HCT116 (cell line): ENCODE measurements around the gene PTPN4. TPM values are rescaled to one million over a fixed set of nuclear protein-coding genes. Genes with fewer than 3 reads are reported as not detected.

ENCODE experiments used
- ATAC-seq: fragments of 200-7000 bp; cut with Tn5 transposase; 2 replicates; pipeline ENCODE4 v1.9.1; 2020; ENCODE audit warnings: mild to moderate bottlenecking, moderate library complexity
- BruUV-seq: library from RNA; stranded (reverse); fragments of 400-500 nt; replicated peaks from 2 replicates; lab custom pipeline; 2021; lab: Mats Ljungman, UMichigan
- CTCF ChIA-PET: fragments of 300-600 bp; sonication (Branson Sonifier 250); formaldehyde crosslinking; loops from one replicate; lab custom pipeline; 2021; ENCODE audit warnings: antibody characterized with exemption; lab: Charles Lee
- POLR2A ChIA-PET: fragments of 300-600, 350-600 bp; sonication (Branson Sonifier 250); formaldehyde crosslinking; loops from one replicate; lab custom pipeline; 2021; ENCODE audit warnings: antibody characterized with exemption; lab: Charles Lee
- RAD21 ChIA-PET, 2 experiments: fragments of 300-600 bp; sonication (Branson Sonifier 250); formaldehyde crosslinking; loops; one replicate each; lab custom pipeline; 2023; ENCODE audit warnings: low total read pairs in 2 of 2; ENCODE audit not compliant: uncharacterized antibody in 2 of 2, unreplicated experiment in 2 of 2, low non-redundant PET in 1 of 2; lab: Charles Lee
- DNase-seq: peaks from one replicate; pipeline ENCODE4 v3.0.0-alpha.2; 2010; ENCODE audit warnings: low read depth, low spot score
- H2AFZ ChIP-seq: fragments of 200-600 bp; shearing (Covaris generic), sonication (generic); 2 replicates; pipeline ENCODE4 v1.6.1; 2017; ENCODE audit warnings: low read depth, mixed run types, mixed read lengths, antibody characterized with exemption, low read length; ENCODE audit not compliant: poor library complexity, severe bottlenecking
- H3K27ac ChIP-seq: 2 replicates; pipeline ENCODE4 v1.5.1; 2012; ENCODE audit warnings: low read depth, low read length
- H3K27me3 ChIP-seq: fragments of 200-600 bp; sonication (generic); 2 replicates; pipeline ENCODE4 v1.6.1; 2016; ENCODE audit warnings: mixed run types, low read length, mixed read lengths; ENCODE audit not compliant: insufficient read depth
- H3K36me3 ChIP-seq, 2 experiments: fragments of 200-500 bp in 1 of 2; fragments of 200-600 bp in 1 of 2; sonication (Bioruptor generic) in 1 of 2; sonication (generic) in 1 of 2; 2 replicates each; pipeline versions ENCODE4 v1.5.1 to v1.6.1; 2014 to 2016; ENCODE audit warnings: low read length in 2 of 2, inconsistent platforms in 1 of 2, mixed read lengths in 1 of 2, mixed run types in 1 of 2; ENCODE audit not compliant: insufficient read depth in 2 of 2, control insufficient read depth in 1 of 2
- H3K4me1 ChIP-seq, 2 experiments: fragments of 200-600 bp in 1 of 2; sonication (generic) in 1 of 2; 2 replicates each; pipeline versions ENCODE4 v1.5.1 to v1.6.1; 2012 to 2017; ENCODE audit warnings: low read length in 2 of 2, inconsistent platforms in 1 of 2, mild to moderate bottlenecking in 1 of 2, mixed read lengths in 1 of 2, mixed run types in 1 of 2, moderate library complexity in 1 of 2; ENCODE audit not compliant: insufficient read depth in 2 of 2, control insufficient read depth in 1 of 2
- H3K4me2 ChIP-seq: fragments of 200-600 bp; sonication (generic); 2 replicates; pipeline ENCODE4 v1.6.1; 2017; ENCODE audit warnings: mixed run types, low read length, mixed read lengths
- H3K4me3 ChIP-seq, 2 experiments: fragments of 200-600 bp in 1 of 2; sonication (generic) in 1 of 2; replicated peaks in 1 of 2; 2 replicates each; pipeline ENCODE4 v1.5.1; 2011 to 2016; ENCODE audit warnings: low read length in 2 of 2, control low read depth in 1 of 2, low read depth in 1 of 2, mild to moderate bottlenecking in 1 of 2, mixed read lengths in 1 of 2, mixed run types in 1 of 2
- H3K79me2 ChIP-seq: fragments of 200-600 bp; sonication (generic); 2 replicates; pipeline ENCODE4 v1.6.1; 2017; ENCODE audit warnings: mild to moderate bottlenecking, mixed run types, low read length, moderate library complexity, mixed read lengths; ENCODE audit not compliant: insufficient read depth
- H3K9ac ChIP-seq: fragments of 200-600 bp; sonication (generic); 2 replicates; pipeline ENCODE4 v1.6.1; 2016; ENCODE audit warnings: low read length, mixed read lengths
- H3K9me2 ChIP-seq: fragments of 200-600 bp; sonication (generic), shearing (Covaris generic); 2 replicates; pipeline ENCODE4 v1.6.1; 2017; ENCODE audit warnings: mixed run types, mild to moderate bottlenecking, moderate library complexity; ENCODE audit not compliant: insufficient read depth
- H3K9me3 ChIP-seq, 2 experiments: fragments of 200-500 bp in 1 of 2; fragments of 200-600 bp in 1 of 2; sonication (Bioruptor generic) in 1 of 2; sonication (generic) in 1 of 2; 2 replicates each; pipeline ENCODE4 v1.6.1; 2014 to 2017; ENCODE audit warnings: low read length in 2 of 2, mixed read lengths in 2 of 2, inconsistent platforms in 1 of 2, low read depth in 1 of 2, mild to moderate bottlenecking in 1 of 2, mixed run types in 1 of 2, moderate library complexity in 1 of 2; ENCODE audit not compliant: control insufficient read depth in 1 of 2, insufficient read depth in 1 of 2
- H4K20me1 ChIP-seq: fragments of 200-600 bp; sonication (generic), shearing (Covaris generic); 2 replicates; pipeline ENCODE4 v1.6.1; 2017; ENCODE audit warnings: mixed run types, mild to moderate bottlenecking, moderate library complexity; ENCODE audit not compliant: insufficient read depth
- CEBPB ChIP-seq: IDR thresholded peaks from 2 replicates; pipeline ENCODE4 v1.6.1; 2012; ENCODE audit warnings: low read depth
- ELF1 ChIP-seq: IDR thresholded peaks from 2 replicates; pipeline ENCODE4 v1.6.1; 2012; ENCODE audit warnings: low read depth, borderline replicate concordance
- EZH2phosphoT487 ChIP-seq: fragments of 200-600 bp; IDR thresholded peaks from 2 replicates; pipeline ENCODE4 v1.6.1; 2018; ENCODE audit warnings: antibody characterized with exemption, borderline replicate concordance
- POLR2A ChIP-seq: IDR thresholded peaks from 2 replicates; pipeline ENCODE4 v1.7.0; 2011; ENCODE audit warnings: borderline replicate concordance; ENCODE audit not compliant: insufficient read depth, insufficient read length; ENCODE audit errors: extremely low read depth
- POLR2AphosphoS5 ChIP-seq: IDR thresholded peaks from 2 replicates; pipeline ENCODE4 v1.6.1; 2011; ENCODE audit warnings: mild to moderate bottlenecking, low read depth, low read length, moderate library complexity
- RAD21 ChIP-seq: IDR thresholded peaks from 2 replicates; pipeline ENCODE4 v1.6.1; 2012; ENCODE audit warnings: low read depth, mild to moderate bottlenecking
- SIN3A ChIP-seq: IDR thresholded peaks from 2 replicates; pipeline ENCODE4 v1.6.1; 2012; ENCODE audit warnings: low read depth
- YY1 ChIP-seq: IDR thresholded peaks from 2 replicates; pipeline ENCODE4 v1.6.1; 2011; ENCODE audit warnings: low read length, low read depth, moderate library complexity, mild to moderate bottlenecking; ENCODE audit not compliant: insufficient replicate concordance; ENCODE audit errors: extremely low read depth
- ZFX ChIP-seq: fragments of 450-650 bp; IDR thresholded peaks from 2 replicates; pipeline ENCODE4 v1.6.1; 2017
- ZNF274 ChIP-seq: fragments of 200-500 bp; sonication (Bioruptor generic); IDR thresholded peaks from 2 replicates; pipeline ENCODE4 v1.6.1; 2014; ENCODE audit warnings: mild to moderate bottlenecking, low read depth, low read length, inconsistent platforms
- intact Hi-C: fragments of 100-400 bp; cut with micrococcal nuclease; formaldehyde crosslinking; loops from 2 replicates; pipeline ENCODE4 v1.10.0; 2022
- total RNA-seq: library from RNA; stranded (reverse); gene quantifications from one replicate; pipeline ENCODE4 v1.2.1, GENCODE V29; 2021; ENCODE audit not compliant: unreplicated experiment
- TF ChIP-seq, protein P1 (sequence below): IDR thresholded peaks from 2 replicates; pipeline ENCODE4 v1.6.1; 2011; ENCODE audit warnings: mild to moderate bottlenecking, low read length, moderate library complexity; ENCODE audit not compliant: insufficient replicate concordance; ENCODE audit errors: extremely low read depth
- TF ChIP-seq, protein P2 (sequence below): IDR thresholded peaks from 2 replicates; pipeline ENCODE4 v1.6.1; 2012; ENCODE audit warnings: low read depth
- TF ChIP-seq, protein P3 (sequence below), 3 experiments: fragments of 200-600 bp in 1 of 3; sonication (generic) in 1 of 3; IDR thresholded peaks in 2 of 3; conservative IDR thresholded peaks in 1 of 3; 2 replicates each; pipeline ENCODE4 v1.5.1; 2012 to 2017; ENCODE audit warnings: low read depth in 2 of 3, low read length in 2 of 3, antibody characterized with exemption in 1 of 3, borderline replicate concordance in 1 of 3, control low read depth in 1 of 3, mild to moderate bottlenecking in 1 of 3, mixed read lengths in 1 of 3, mixed run types in 1 of 3, moderate library complexity in 1 of 3; ENCODE audit not compliant: insufficient read depth in 1 of 3

The PTPN4 gene
- total RNA-seq, 1 experiment from 2014 or later, result 38.4 TPM

- CTCF ChIA-PET, result no interaction called here
- Histone ChIP-seq H4K20me1 (peaks cover 3% of the 10 kb centered on the region; the same call in 1 of the 2 replicates), H3K79me2 (peaks cover 47% of the 10 kb centered on the region), H3K9me2 (no peaks in the 10 kb centered on the region), H3K27me3 (no peaks in the 10 kb centered on the region), H3K36me3 (no peaks in the 10 kb centered on the region), H3K4me3 (no peak overlapping the region), H3K27ac (no peak overlapping the region), H3K4me1 (no peaks in the 10 kb centered on the region), H3K9me3 (no peaks in the 10 kb centered on the region), H2AFZ (no peak overlapping the region), H3K4me2 (no peak overlapping the region), H3K9ac (no peak overlapping the region)
- POLR2A ChIA-PET, result no interaction called here
- ATAC-seq, result no peak
- intact Hi-C loops, result no loop called here
- RAD21 ChIA-PET, result no interaction called here
- BruUV-seq, result no TSS peak
- TF ChIP-seq POLR2A (no peak), EZH2phosphoT487 (no peak), POLR2AphosphoS5 (no peak), YY1 (no peak), ELF1 (no peak), RAD21 (no peak), ZFX (no peak), SIN3A (no peak), ZNF274 (no peak), CEBPB (no peak)
- TF ChIP-seq, protein P1, sequence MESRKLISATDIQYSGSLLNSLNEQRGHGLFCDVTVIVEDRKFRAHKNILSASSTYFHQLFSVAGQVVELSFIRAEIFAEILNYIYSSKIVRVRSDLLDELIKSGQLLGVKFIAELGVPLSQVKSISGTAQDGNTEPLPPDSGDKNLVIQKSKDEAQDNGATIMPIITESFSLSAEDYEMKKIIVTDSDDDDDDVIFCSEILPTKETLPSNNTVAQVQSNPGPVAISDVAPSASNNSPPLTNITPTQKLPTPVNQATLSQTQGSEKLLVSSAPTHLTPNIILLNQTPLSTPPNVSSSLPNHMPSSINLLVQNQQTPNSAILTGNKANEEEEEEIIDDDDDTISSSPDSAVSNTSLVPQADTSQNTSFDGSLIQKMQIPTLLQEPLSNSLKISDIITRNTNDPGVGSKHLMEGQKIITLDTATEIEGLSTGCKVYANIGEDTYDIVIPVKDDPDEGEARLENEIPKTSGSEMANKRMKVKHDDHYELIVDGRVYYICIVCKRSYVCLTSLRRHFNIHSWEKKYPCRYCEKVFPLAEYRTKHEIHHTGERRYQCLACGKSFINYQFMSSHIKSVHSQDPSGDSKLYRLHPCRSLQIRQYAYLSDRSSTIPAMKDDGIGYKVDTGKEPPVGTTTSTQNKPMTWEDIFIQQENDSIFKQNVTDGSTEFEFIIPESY, result no peak
- TF ChIP-seq, protein P2, sequence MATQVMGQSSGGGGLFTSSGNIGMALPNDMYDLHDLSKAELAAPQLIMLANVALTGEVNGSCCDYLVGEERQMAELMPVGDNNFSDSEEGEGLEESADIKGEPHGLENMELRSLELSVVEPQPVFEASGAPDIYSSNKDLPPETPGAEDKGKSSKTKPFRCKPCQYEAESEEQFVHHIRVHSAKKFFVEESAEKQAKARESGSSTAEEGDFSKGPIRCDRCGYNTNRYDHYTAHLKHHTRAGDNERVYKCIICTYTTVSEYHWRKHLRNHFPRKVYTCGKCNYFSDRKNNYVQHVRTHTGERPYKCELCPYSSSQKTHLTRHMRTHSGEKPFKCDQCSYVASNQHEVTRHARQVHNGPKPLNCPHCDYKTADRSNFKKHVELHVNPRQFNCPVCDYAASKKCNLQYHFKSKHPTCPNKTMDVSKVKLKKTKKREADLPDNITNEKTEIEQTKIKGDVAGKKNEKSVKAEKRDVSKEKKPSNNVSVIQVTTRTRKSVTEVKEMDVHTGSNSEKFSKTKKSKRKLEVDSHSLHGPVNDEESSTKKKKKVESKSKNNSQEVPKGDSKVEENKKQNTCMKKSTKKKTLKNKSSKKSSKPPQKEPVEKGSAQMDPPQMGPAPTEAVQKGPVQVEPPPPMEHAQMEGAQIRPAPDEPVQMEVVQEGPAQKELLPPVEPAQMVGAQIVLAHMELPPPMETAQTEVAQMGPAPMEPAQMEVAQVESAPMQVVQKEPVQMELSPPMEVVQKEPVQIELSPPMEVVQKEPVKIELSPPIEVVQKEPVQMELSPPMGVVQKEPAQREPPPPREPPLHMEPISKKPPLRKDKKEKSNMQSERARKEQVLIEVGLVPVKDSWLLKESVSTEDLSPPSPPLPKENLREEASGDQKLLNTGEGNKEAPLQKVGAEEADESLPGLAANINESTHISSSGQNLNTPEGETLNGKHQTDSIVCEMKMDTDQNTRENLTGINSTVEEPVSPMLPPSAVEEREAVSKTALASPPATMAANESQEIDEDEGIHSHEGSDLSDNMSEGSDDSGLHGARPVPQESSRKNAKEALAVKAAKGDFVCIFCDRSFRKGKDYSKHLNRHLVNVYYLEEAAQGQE, result no peak
- TF ChIP-seq, protein P3, sequence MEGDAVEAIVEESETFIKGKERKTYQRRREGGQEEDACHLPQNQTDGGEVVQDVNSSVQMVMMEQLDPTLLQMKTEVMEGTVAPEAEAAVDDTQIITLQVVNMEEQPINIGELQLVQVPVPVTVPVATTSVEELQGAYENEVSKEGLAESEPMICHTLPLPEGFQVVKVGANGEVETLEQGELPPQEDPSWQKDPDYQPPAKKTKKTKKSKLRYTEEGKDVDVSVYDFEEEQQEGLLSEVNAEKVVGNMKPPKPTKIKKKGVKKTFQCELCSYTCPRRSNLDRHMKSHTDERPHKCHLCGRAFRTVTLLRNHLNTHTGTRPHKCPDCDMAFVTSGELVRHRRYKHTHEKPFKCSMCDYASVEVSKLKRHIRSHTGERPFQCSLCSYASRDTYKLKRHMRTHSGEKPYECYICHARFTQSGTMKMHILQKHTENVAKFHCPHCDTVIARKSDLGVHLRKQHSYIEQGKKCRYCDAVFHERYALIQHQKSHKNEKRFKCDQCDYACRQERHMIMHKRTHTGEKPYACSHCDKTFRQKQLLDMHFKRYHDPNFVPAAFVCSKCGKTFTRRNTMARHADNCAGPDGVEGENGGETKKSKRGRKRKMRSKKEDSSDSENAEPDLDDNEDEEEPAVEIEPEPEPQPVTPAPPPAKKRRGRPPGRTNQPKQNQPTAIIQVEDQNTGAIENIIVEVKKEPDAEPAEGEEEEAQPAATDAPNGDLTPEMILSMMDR (IDR thresholded peaks at IDR 0.05 in 2 of 3, conservative IDR thresholded peaks at IDR 0.05 in 1 of 3; ENCODE audit: borderline replicate concordance in 1 of 3, insufficient read depth in 1 of 3, low read depth in 2 of 3, low read length in 2 of 3), result no peak
- no peak for DNase-seq
These were observed 40.7 kb downstream of the PTPN4 start for GRCh38 chr2:119800376-119800902.
